ENCODE results near the gene ADCK1. TPM values are rescaled to one million over a fixed set of nuclear protein-coding genes. Genes with fewer than 3 reads are reported as not detected.
A peak's percentile ranks its signal among the peaks of the same experiment; 100 is the strongest.

The ADCK1 gene
- total and polyA plus RNA-seq, 2 of the 13 experiments (the other 11 are each of a cell fraction or from before 2014, with no cell fraction given): 3.9 to 6.3 TPM

DNA sequence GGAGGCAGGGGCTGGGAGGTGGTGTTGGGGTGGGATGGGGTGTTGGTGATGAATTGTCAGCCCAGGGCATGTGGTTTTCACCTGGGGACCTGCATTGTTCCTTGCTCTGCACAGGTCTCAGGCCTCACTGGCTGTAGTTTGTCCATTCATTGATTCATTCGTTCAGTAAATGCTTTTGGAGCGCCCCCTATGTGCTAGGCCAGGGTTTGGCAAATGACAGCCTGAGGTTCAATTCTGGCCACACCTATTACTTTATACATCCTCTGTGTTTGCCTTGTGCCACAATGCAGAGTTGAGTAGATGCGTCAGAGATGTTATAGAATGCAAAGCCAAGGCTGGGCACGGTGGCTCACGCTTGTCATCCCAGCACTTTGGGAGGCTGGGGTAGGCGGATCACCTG lies 4.7 kb downstream of the ADCK1 start:
- no peak for FAIRE-seq
- TF ChIP-seq, protein P1, sequence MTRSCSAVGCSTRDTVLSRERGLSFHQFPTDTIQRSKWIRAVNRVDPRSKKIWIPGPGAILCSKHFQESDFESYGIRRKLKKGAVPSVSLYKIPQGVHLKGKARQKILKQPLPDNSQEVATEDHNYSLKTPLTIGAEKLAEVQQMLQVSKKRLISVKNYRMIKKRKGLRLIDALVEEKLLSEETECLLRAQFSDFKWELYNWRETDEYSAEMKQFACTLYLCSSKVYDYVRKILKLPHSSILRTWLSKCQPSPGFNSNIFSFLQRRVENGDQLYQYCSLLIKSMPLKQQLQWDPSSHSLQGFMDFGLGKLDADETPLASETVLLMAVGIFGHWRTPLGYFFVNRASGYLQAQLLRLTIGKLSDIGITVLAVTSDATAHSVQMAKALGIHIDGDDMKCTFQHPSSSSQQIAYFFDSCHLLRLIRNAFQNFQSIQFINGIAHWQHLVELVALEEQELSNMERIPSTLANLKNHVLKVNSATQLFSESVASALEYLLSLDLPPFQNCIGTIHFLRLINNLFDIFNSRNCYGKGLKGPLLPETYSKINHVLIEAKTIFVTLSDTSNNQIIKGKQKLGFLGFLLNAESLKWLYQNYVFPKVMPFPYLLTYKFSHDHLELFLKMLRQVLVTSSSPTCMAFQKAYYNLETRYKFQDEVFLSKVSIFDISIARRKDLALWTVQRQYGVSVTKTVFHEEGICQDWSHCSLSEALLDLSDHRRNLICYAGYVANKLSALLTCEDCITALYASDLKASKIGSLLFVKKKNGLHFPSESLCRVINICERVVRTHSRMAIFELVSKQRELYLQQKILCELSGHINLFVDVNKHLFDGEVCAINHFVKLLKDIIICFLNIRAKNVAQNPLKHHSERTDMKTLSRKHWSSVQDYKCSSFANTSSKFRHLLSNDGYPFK (CRISPR knock-in tag; IDR thresholded peaks at IDR 0.05; ENCODE audit: borderline replicate concordance): no peak
- TF ChIP-seq STAG1 (CRISPR knock-in tag; IDR thresholded peaks at IDR 0.05) (peak; percentile 20; the same call in 1 of the 2 replicates), IKZF1 (IDR thresholded peaks at IDR 0.05) (no peak), SOX5 (CRISPR knock-in tag; IDR thresholded peaks at IDR 0.05; ENCODE audit: borderline replicate concordance) (no peak), RNF2 (conservative IDR thresholded peaks at IDR 0.05; ENCODE audit: low read depth) (no peak), ZNF841 (CRISPR knock-in tag; IDR thresholded peaks at IDR 0.05; ENCODE audit: borderline replicate concordance) (no peak), ZNF24 (IDR thresholded peaks at IDR 0.05) (peak; percentile 57; the same call in 1 of the 2 replicates)
- TF ChIP-seq, protein P2, sequence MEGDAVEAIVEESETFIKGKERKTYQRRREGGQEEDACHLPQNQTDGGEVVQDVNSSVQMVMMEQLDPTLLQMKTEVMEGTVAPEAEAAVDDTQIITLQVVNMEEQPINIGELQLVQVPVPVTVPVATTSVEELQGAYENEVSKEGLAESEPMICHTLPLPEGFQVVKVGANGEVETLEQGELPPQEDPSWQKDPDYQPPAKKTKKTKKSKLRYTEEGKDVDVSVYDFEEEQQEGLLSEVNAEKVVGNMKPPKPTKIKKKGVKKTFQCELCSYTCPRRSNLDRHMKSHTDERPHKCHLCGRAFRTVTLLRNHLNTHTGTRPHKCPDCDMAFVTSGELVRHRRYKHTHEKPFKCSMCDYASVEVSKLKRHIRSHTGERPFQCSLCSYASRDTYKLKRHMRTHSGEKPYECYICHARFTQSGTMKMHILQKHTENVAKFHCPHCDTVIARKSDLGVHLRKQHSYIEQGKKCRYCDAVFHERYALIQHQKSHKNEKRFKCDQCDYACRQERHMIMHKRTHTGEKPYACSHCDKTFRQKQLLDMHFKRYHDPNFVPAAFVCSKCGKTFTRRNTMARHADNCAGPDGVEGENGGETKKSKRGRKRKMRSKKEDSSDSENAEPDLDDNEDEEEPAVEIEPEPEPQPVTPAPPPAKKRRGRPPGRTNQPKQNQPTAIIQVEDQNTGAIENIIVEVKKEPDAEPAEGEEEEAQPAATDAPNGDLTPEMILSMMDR (CRISPR knock-in tag; IDR thresholded peaks at IDR 0.05): peak; percentile 51
- H3K27ac ChIP-seq (ENCODE audit: extremely low read length, insufficient read depth, low read length): no peak overlapping the region
- no peaks in the 10 kb centered on the region for H3K79me2 ChIP-seq (ENCODE audit: insufficient read depth, low read length)
- H4K20me1 ChIP-seq (ENCODE audit: insufficient read depth, low read length): no peaks in the 10 kb centered on the region
- no peaks in the 10 kb centered on the region for H3K27me3 ChIP-seq (ENCODE audit: control insufficient read depth in 1 of 2, insufficient read depth in 2 of 2, low read length in 2 of 2)
- H3K36me3 ChIP-seq (replicated peaks in 1 of 2; ENCODE audit: control insufficient read depth in 1 of 2, insufficient read depth in 2 of 2, low read length in 2 of 2): no peaks in the 10 kb centered on the region
- H3K4me3 ChIP-seq (replicated peaks in 1 of 3; ENCODE audit: insufficient read depth in 1 of 3, low read depth in 2 of 3, low read length in 3 of 3): no peak overlapping the region
- H3K9ac ChIP-seq (ENCODE audit: insufficient read depth, low read depth, low read length): no peak overlapping the region
- CTCF ChIA-PET (ENCODE audit: low intra/inter-chr PET ratio, low total read pairs): no interaction called here
- no peak overlapping the region for H2AFZ ChIP-seq (ENCODE audit: low read length)
- H3K4me1 ChIP-seq (ENCODE audit: insufficient read depth, low read length): peaks cover 15% of the 10 kb centered on the region; the same call in 1 of the 2 replicates
- no TSS peak for BruUV-seq (replicated peaks)
- H3K4me2 ChIP-seq (ENCODE audit: low read depth, low read length): no peak overlapping the region
- DNase-seq (ENCODE audit: low spot score): peak; percentile 27
- in situ Hi-C loops (cut with HindIII; ENCODE audit: extremely low pct_ligation_motif_present, low pct_unique_long_range_greater_than_20kb) (no loop called here), intact Hi-C loops (cut with micrococcal nuclease; ENCODE audit: unreplicated experiment) (no loop called here)
- ATAC-seq: no peak
- no peaks in the 10 kb centered on the region for H3K9me3 ChIP-seq (ENCODE audit: low read length)
- POLR2A ChIA-PET: no interaction called here
- WGBS (ENCODE audit: low lambda C conversion rate): 50% methylated on average over 6 of the region's 6 CpGs

Data from HepG2 (cell line).